ENCODE data around the gene AIG1. TPM values are rescaled to one million over a fixed set of nuclear protein-coding genes. Genes with fewer than 3 reads are reported as not detected.
"Not testable (repeated sequence)": the region's sequence is repeated elsewhere in the genome, so short reads cannot be mapped to it uniquely, and the experiment has no call there.

AIG1 gene
- total and polyA plus RNA-seq, 2 donors: 9.1 to 16.5 TPM

DNA sequence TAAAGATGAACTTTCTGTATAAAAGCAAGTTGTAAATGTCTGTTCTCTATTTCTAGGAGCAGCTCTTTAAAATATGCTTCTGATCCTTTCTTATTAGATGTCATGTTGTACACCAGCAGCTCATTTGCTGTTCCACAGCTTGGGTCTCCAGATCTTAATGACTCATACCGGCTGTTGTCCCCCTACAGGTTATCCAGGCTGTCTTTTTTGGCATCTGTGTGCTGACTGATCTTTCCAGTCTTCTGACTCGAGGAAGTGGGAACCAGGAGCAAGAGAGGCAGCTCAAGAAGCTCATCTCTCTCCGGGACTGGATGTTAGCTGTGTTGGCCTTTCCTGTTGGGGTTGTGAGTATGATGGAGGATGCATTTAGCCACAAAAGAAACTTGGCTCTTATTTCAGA is 76.0 kb downstream of the AIG1 start:
- Histone ChIP-seq H3K27me3 (ENCODE audit: control insufficient read depth in 2 of 2, insufficient read depth in 1 of 2, low read length in 1 of 2) (no peaks in the 10 kb centered on the region), H3K4me3 (ENCODE audit: low read length in 2 of 2) (no peak overlapping the region), H3K9me3 (ENCODE audit: control insufficient read depth in 2 of 2, insufficient read depth in 1 of 2, low read length in 1 of 2) (no peaks in the 10 kb centered on the region), H3K27ac (ENCODE audit: low read depth in 1 of 2, low read length in 1 of 2) (no peak overlapping the region), H3K4me1 (ENCODE audit: control insufficient read depth in 2 of 2, insufficient read depth in 2 of 2, low read length in 2 of 2) (no peaks in the 10 kb centered on the region), H3K36me3 (ENCODE audit: control insufficient read depth in 2 of 2, insufficient read depth in 2 of 2, low read length in 1 of 2) (no peaks in the 10 kb centered on the region)
- WGBS: 97% methylated on average over 3 of the region's 3 CpGs
- DNase-seq (ENCODE audit: low read depth in 6 of 9, low spot score in 9 of 9): no peak

DNA sequence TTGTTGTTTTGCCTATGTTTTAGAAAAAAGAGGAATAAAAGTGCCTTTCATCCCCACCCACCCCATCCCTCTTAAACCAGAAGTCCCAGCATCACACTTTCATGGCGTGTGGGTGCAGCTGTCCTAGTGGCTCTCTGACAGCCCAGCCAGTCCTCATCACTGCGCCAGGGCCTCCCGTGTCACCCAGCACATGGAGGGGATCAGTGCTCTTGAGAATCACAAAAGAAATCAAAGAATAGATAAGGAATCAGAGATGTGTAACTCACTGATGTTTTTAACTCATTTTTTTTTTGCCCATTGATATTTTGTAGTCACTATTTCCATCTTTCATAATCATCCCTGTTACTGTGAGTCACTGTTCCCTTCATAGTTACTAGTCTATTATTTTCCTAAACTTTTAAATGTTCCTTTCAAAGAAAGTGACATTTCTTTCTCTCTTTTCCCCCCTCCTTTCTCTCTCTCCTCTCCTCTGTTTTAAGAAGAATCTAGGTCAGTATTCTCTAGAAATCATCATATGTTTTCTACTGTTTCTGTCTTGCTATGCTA is 78.6 kb downstream of the AIG1 start:
- H3K4me3 ChIP-seq (ENCODE audit: low read length in 2 of 2): no peak overlapping the region
- H3K27me3 ChIP-seq (ENCODE audit: control insufficient read depth in 2 of 2, insufficient read depth in 1 of 2, low read length in 1 of 2): no peaks in the 10 kb centered on the region
- DNase-seq (ENCODE audit: low read depth in 6 of 9, low spot score in 9 of 9): no peak
- H3K4me1 ChIP-seq (ENCODE audit: control insufficient read depth in 2 of 2, insufficient read depth in 2 of 2, low read length in 2 of 2): no peaks in the 10 kb centered on the region
- H3K36me3 ChIP-seq (ENCODE audit: control insufficient read depth in 2 of 2, insufficient read depth in 2 of 2, low read length in 1 of 2): no peaks in the 10 kb centered on the region
- no peaks in the 10 kb centered on the region for H3K9me3 ChIP-seq (ENCODE audit: control insufficient read depth in 2 of 2, insufficient read depth in 1 of 2, low read length in 1 of 2)
- no peak overlapping the region for H3K27ac ChIP-seq (ENCODE audit: low read depth in 1 of 2, low read length in 1 of 2)
- WGBS: 96% methylated on average over 3 of the region's 3 CpGs

DNA sequence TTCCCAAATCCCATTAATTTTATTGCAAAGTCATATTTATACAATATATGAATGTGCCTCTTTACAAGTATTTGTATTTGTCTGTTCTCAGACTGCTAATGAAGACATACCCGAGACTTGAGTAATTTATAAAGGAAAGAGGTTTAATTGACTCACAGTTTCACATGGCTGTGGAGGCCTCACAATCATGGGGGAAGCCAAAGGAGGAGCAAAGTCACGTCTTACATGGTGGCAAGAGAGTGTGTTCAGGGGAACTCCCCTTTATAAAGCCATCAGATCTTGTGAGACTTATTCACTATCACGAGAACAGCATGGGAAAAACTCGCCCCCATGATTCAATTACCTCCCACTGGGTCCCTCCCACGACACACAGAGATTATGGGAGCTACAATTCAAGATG is 79.2 kb downstream of the AIG1 start:
- not testable (repeated sequence) for DNase-seq (ENCODE audit: low read depth in 6 of 9, low spot score in 9 of 9); H3K4me3 ChIP-seq (ENCODE audit: low read length in 2 of 2); H3K4me1 ChIP-seq (ENCODE audit: control insufficient read depth in 2 of 2, insufficient read depth in 2 of 2, low read length in 2 of 2); H3K9me3 ChIP-seq (ENCODE audit: control insufficient read depth in 2 of 2, insufficient read depth in 1 of 2, low read length in 1 of 2); H3K36me3 ChIP-seq (ENCODE audit: control insufficient read depth in 2 of 2, insufficient read depth in 2 of 2, low read length in 1 of 2); H3K27ac ChIP-seq (ENCODE audit: low read depth in 1 of 2, low read length in 1 of 2); H3K27me3 ChIP-seq (ENCODE audit: control insufficient read depth in 2 of 2, insufficient read depth in 1 of 2, low read length in 1 of 2)
- WGBS: 96% methylated on average over 5 of the region's 5 CpGs

DNA sequence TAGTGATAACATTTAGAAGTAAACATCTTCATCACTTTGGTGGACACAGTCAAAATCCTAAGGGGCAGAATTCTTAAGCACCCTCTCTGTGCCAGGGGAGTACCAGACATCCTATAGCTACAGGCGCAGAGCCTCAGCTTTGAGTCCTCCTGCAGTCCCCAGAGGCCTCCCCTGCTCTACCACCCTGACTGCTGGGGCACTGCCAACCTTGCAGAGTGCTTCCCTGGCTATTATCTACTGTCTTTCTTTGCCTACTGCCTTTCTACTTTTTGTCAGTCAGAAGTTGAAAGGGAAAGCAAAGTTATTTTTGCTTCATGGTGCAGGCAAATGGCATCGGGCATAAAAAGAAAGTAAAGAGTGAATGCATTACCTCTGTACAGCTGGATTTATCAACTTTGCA is 80.1 kb downstream of the AIG1 start:
- no peaks in the 10 kb centered on the region for H3K9me3 ChIP-seq (ENCODE audit: control insufficient read depth in 2 of 2, insufficient read depth in 1 of 2, low read length in 1 of 2)
- H3K4me3 ChIP-seq (ENCODE audit: low read length in 2 of 2): no peak overlapping the region
- H3K4me1 ChIP-seq (ENCODE audit: control insufficient read depth in 2 of 2, insufficient read depth in 2 of 2, low read length in 2 of 2): no peaks in the 10 kb centered on the region
- no peaks in the 10 kb centered on the region for H3K36me3 ChIP-seq (ENCODE audit: control insufficient read depth in 2 of 2, insufficient read depth in 2 of 2, low read length in 1 of 2)
- H3K27me3 ChIP-seq (ENCODE audit: control insufficient read depth in 2 of 2, insufficient read depth in 1 of 2, low read length in 1 of 2): no peaks in the 10 kb centered on the region
- no peak for DNase-seq (ENCODE audit: low read depth in 6 of 9, low spot score in 9 of 9)
- no peak overlapping the region for H3K27ac ChIP-seq (ENCODE audit: low read depth in 1 of 2, low read length in 1 of 2)
- 81% methylated on average over 2 of the region's 2 CpGs for WGBS

DNA sequence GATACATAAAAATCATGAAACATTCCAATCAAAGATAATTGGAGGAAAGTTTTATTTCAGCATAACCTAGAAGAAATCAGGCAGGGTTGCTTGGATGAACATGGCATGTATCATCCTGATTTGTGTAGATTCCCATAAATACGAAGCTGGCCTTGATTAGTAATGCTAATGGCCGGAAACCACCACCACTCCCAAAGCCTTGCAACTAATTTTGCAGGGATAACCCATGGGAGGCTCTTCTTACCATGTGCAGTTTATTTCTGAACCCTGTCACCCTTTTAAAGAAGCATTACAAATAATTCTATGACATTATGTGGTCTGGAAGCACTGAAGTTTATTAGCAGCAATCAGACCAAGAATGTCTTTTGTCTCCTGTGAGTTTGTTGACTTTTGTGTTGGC is 80.8 kb downstream of the AIG1 start:
- Histone ChIP-seq H3K4me3 (ENCODE audit: low read length in 2 of 2) (no peak overlapping the region), H3K36me3 (ENCODE audit: control insufficient read depth in 2 of 2, insufficient read depth in 2 of 2, low read length in 1 of 2) (no peaks in the 10 kb centered on the region), H3K27ac (ENCODE audit: low read depth in 1 of 2, low read length in 1 of 2) (no peak overlapping the region), H3K9me3 (ENCODE audit: control insufficient read depth in 2 of 2, insufficient read depth in 1 of 2, low read length in 1 of 2) (no peaks in the 10 kb centered on the region), H3K27me3 (ENCODE audit: control insufficient read depth in 2 of 2, insufficient read depth in 1 of 2, low read length in 1 of 2) (no peaks in the 10 kb centered on the region), H3K4me1 (ENCODE audit: control insufficient read depth in 2 of 2, insufficient read depth in 2 of 2, low read length in 2 of 2) (no peaks in the 10 kb centered on the region)
- no peak for DNase-seq (ENCODE audit: low read depth in 6 of 9, low spot score in 9 of 9)
- WGBS: 97% methylated on average over 2 of the region's 2 CpGs

DNA sequence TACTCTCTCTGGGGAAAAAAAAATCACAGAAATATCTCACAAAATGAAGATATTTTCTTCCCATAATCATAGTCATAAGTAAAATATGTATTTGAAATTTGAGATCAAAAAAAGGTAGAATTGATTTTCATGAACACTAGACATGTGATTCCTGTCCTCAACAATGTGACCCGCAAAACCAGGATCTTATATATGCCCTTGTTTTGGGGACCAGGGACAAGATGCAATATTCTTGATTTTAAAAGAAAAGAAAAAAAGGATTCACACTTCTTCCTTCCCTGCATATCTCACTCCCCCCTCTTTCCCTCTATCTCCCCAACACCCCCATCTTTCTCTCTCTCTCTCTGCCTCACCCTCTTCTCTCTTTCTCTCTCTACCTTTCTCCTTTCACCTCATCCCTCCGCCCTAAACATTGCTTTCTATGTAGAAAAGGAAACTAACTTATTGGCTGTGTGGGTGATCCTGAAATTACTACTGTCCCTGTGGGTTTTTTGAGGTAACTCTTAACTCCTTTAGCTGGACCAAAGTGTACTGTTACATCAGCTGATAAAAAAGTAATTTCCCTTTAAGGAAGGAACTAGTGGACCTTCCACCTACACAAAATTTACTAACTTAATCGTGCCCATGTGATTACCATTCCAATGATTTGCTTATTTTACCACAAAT is 85.6 kb downstream of the AIG1 start:
- Histone ChIP-seq H3K9me3 (ENCODE audit: control insufficient read depth in 2 of 2, insufficient read depth in 1 of 2, low read length in 1 of 2) (no peaks in the 10 kb centered on the region), H3K4me3 (ENCODE audit: low read length in 2 of 2) (no peak overlapping the region), H3K36me3 (ENCODE audit: control insufficient read depth in 2 of 2, insufficient read depth in 2 of 2, low read length in 1 of 2) (no peaks in the 10 kb centered on the region), H3K27me3 (ENCODE audit: control insufficient read depth in 2 of 2, insufficient read depth in 1 of 2, low read length in 1 of 2) (no peaks in the 10 kb centered on the region), H3K4me1 (ENCODE audit: control insufficient read depth in 2 of 2, insufficient read depth in 2 of 2, low read length in 2 of 2) (no peaks in the 10 kb centered on the region), H3K27ac (ENCODE audit: low read depth in 1 of 2, low read length in 1 of 2) (no peak overlapping the region)
- 95% methylated on average over 3 of the region's 3 CpGs for WGBS
- no peak for DNase-seq (ENCODE audit: low read depth in 6 of 9, low spot score in 9 of 9)

DNA sequence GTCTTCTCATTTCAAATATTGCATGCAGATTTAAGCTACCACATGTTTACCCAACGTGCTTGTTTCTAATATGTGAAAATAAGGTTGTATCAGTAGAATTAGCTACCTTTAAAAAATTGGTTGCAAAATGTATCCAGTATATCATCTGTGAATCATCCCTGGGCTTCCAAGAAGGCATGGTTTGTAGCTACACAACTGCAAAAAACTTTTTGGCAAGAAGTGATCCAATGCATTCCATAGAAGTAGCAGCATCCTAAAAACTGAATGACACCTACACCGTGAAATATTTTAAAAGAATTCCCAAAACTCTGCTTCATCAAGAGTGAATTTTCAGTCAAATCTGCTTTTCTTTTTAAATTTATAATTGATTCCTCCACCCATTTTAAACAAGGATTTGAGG is 89.1 kb downstream of the AIG1 start:
- Histone ChIP-seq H3K4me1 (ENCODE audit: control insufficient read depth in 2 of 2, insufficient read depth in 2 of 2, low read length in 2 of 2) (no peaks in the 10 kb centered on the region), H3K27me3 (ENCODE audit: control insufficient read depth in 2 of 2, insufficient read depth in 1 of 2, low read length in 1 of 2) (no peaks in the 10 kb centered on the region), H3K4me3 (ENCODE audit: low read length in 2 of 2) (no peak overlapping the region), H3K27ac (ENCODE audit: low read depth in 1 of 2, low read length in 1 of 2) (no peak overlapping the region), H3K36me3 (ENCODE audit: control insufficient read depth in 2 of 2, insufficient read depth in 2 of 2, low read length in 1 of 2) (no peaks in the 10 kb centered on the region), H3K9me3 (ENCODE audit: control insufficient read depth in 2 of 2, insufficient read depth in 1 of 2, low read length in 1 of 2) (no peaks in the 10 kb centered on the region)
- 95% methylated on average over 2 of the region's 2 CpGs for WGBS
- DNase-seq (ENCODE audit: low read depth in 6 of 9, low spot score in 9 of 9): no peak

DNA sequence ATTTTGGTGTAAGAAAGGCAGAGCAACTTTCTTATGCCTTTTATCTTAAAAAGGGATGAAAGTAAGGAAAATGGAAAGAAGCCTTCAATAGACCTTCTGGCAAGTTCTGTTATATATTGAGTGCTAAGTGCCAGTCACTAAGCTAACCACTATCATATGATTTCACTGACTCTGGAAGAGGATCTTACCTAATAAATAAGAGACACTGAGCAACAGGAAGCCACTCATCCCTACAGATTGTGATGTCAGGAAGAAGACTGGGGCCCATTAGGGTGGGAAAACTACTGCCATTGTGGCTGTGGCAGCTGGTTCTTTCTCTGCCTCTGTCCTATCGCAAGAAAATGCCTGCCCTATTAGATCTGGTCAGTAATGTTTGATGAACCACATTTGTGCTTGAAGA is 89.6 kb downstream of the AIG1 start:
- no peaks in the 10 kb centered on the region for H3K4me1 ChIP-seq (ENCODE audit: control insufficient read depth in 2 of 2, insufficient read depth in 2 of 2, low read length in 2 of 2)
- no peaks in the 10 kb centered on the region for H3K9me3 ChIP-seq (ENCODE audit: control insufficient read depth in 2 of 2, insufficient read depth in 1 of 2, low read length in 1 of 2)
- no peaks in the 10 kb centered on the region for H3K36me3 ChIP-seq (ENCODE audit: control insufficient read depth in 2 of 2, insufficient read depth in 2 of 2, low read length in 1 of 2)
- no peak overlapping the region for H3K4me3 ChIP-seq (ENCODE audit: low read length in 2 of 2)
- 100% methylated on average over 1 of the region's 1 CpG for WGBS
- no peak overlapping the region for H3K27ac ChIP-seq (ENCODE audit: low read depth in 1 of 2, low read length in 1 of 2)
- no peak for DNase-seq (ENCODE audit: low read depth in 6 of 9, low spot score in 9 of 9)
- H3K27me3 ChIP-seq (ENCODE audit: control insufficient read depth in 2 of 2, insufficient read depth in 1 of 2, low read length in 1 of 2): no peaks in the 10 kb centered on the region

DNA sequence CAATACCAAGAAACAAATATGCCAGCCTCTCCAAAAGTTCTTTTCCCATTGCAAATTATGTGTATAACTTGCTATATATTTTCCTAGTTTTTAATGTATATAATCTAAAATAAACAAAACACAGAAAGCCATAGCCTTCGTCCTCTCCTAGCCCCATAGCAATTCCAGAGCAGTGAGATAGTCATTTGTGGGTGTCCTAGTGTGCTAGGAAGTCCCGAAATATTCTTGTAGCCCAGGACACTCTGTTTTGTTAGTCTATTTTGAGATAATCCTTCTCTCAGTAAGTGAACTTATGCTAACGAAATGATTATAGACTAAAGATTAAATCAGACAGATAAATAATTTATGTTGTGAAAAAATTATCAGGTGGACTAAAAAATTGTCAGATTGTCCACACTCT is 90.7 kb downstream of the AIG1 start:
- no peaks in the 10 kb centered on the region for H3K4me1 ChIP-seq (ENCODE audit: control insufficient read depth in 2 of 2, insufficient read depth in 2 of 2, low read length in 2 of 2)
- WGBS: 95% methylated on average over 3 of the region's 3 CpGs
- no peak overlapping the region for H3K4me3 ChIP-seq (ENCODE audit: low read length in 2 of 2)
- H3K9me3 ChIP-seq (ENCODE audit: control insufficient read depth in 2 of 2, insufficient read depth in 1 of 2, low read length in 1 of 2): no peaks in the 10 kb centered on the region
- no peaks in the 10 kb centered on the region for H3K36me3 ChIP-seq (ENCODE audit: control insufficient read depth in 2 of 2, insufficient read depth in 2 of 2, low read length in 1 of 2)
- H3K27ac ChIP-seq (ENCODE audit: low read depth in 1 of 2, low read length in 1 of 2): no peak overlapping the region
- H3K27me3 ChIP-seq (ENCODE audit: control insufficient read depth in 2 of 2, insufficient read depth in 1 of 2, low read length in 1 of 2): no peaks in the 10 kb centered on the region
- DNase-seq (ENCODE audit: low read depth in 6 of 9, low spot score in 9 of 9): no peak
